ENCODE results near the gene EHBP1L1.

Gene EHBP1L1

GRCh38 chr11:65548395-65548794 lies 27.5 kb upstream of the EHBP1L1 start:
- Histone ChIP-seq H3K4me3 (ENCODE audit: low read depth in 1 of 2, low read length in 1 of 2) (no peak overlapping the region), H3K27ac (no peak overlapping the region), H3K36me3 (no peaks in the 10 kb centered on the region), H3K9me3 (no peaks in the 10 kb centered on the region), H3K4me1 (ENCODE audit: control insufficient read depth in 1 of 2, insufficient read depth in 1 of 2, low read depth in 1 of 2, low read length in 1 of 2) (peaks cover 23 to 24% of the 10 kb centered on the region in 2 experiments), H3K27me3 (peaks cover 52% of the 10 kb centered on the region)
- no peak for TF ChIP-seq CTCF (IDR thresholded peaks at IDR 0.05)

GRCh38 chr11:65549096-65549495 lies 26.8 kb upstream of the EHBP1L1 start:
- Histone ChIP-seq H3K27ac (no peak overlapping the region), H3K9me3 (no peaks in the 10 kb centered on the region), H3K4me3 (ENCODE audit: low read depth in 1 of 2, low read length in 1 of 2) (no peak overlapping the region), H3K36me3 (no peaks in the 10 kb centered on the region), H3K4me1 (ENCODE audit: control insufficient read depth in 1 of 2, insufficient read depth in 1 of 2, low read depth in 1 of 2, low read length in 1 of 2) (peaks cover 23 to 24% of the 10 kb centered on the region in 2 experiments), H3K27me3 (peaks cover 58% of the 10 kb centered on the region)
- no peak for TF ChIP-seq CTCF (IDR thresholded peaks at IDR 0.05)

- no peaks in the 10 kb centered on the region for H3K36me3 ChIP-seq
- H3K4me3 ChIP-seq (ENCODE audit: low read depth in 1 of 2, low read length in 1 of 2), result no peak overlapping the region
- H3K27me3 ChIP-seq, result peaks cover 61% of the 10 kb centered on the region
- H3K27ac ChIP-seq, result no peak overlapping the region
- no peaks in the 10 kb centered on the region for H3K9me3 ChIP-seq
- peak; percentile 79 for TF ChIP-seq CTCF (IDR thresholded peaks at IDR 0.05)
- H3K4me1 ChIP-seq (ENCODE audit: control insufficient read depth in 1 of 2, insufficient read depth in 1 of 2, low read depth in 1 of 2, low read length in 1 of 2), result peaks cover 10 to 13% of the 10 kb centered on the region in 2 experiments
These were observed 24.1 kb upstream of the EHBP1L1 start for GRCh38 chr11:65551572-65552387.

- no peak overlapping the region for H3K4me3 ChIP-seq (ENCODE audit: low read depth in 1 of 2, low read length in 1 of 2)
- H3K4me1 ChIP-seq (ENCODE audit: control insufficient read depth in 1 of 2, insufficient read depth in 1 of 2, low read depth in 1 of 2, low read length in 1 of 2), result peaks cover 6 to 10% of the 10 kb centered on the region in 2 experiments
- H3K9me3 ChIP-seq, result no peaks in the 10 kb centered on the region
- H3K36me3 ChIP-seq, result no peaks in the 10 kb centered on the region
- no peak for TF ChIP-seq CTCF (IDR thresholded peaks at IDR 0.05)
- H3K27ac ChIP-seq, result no peak overlapping the region
- peaks cover 66% of the 10 kb centered on the region for H3K27me3 ChIP-seq
These were observed 23.4 kb upstream of the EHBP1L1 start for GRCh38 chr11:65552388-65552951.

GRCh38 chr11:65553301-65554001 lies 22.4 kb upstream of the EHBP1L1 start:
- Histone ChIP-seq H3K27ac (no peak overlapping the region), H3K4me3 (ENCODE audit: low read depth in 1 of 2, low read length in 1 of 2) (no peak overlapping the region), H3K27me3 (peaks cover 66% of the 10 kb centered on the region), H3K36me3 (no peaks in the 10 kb centered on the region), H3K4me1 (ENCODE audit: control insufficient read depth in 1 of 2, insufficient read depth in 1 of 2, low read depth in 1 of 2, low read length in 1 of 2) (peaks cover 10 to 13% of the 10 kb centered on the region in 2 experiments), H3K9me3 (no peaks in the 10 kb centered on the region)
- TF ChIP-seq CTCF (IDR thresholded peaks at IDR 0.05), result no peak

Data from neutrophil (primary cell).